HEK293 (cell line): Measurements from ENCODE around the gene RNF224.
A peak's percentile ranks its signal among the peaks of the same experiment; 100 is the strongest.

ENCODE experiments used
- CTCF ChIA-PET: fragments of 350-600 bp; formaldehyde crosslinking; extraction: SDS; loops from one replicate; lab custom pipeline; 2021; ENCODE audit warnings: antibody characterized with exemption; lab: Yijun Ruan, JAX
- POLR2A ChIA-PET: fragments of 300-600 bp; formaldehyde crosslinking; extraction: SDS; loops from one replicate; lab custom pipeline; 2020; ENCODE audit warnings: antibody characterized with exemption, inconsistent platforms; lab: Yijun Ruan, JAX
- H3K27ac ChIP-seq: fragments of 200-500 bp; sonication (Bioruptor generic); 2 replicates; pipeline ENCODE4 v1.5.1; 2014; ENCODE audit warnings: low read depth, low read length, control low read depth, inconsistent platforms; ENCODE audit errors: extremely low read depth
- H3K36me3 ChIP-seq, 2 experiments: fragments of 200-500 bp in 1 of 2; sonication (Bioruptor generic) in 1 of 2; 1 replicate in 1 of 2; 2 replicates in 1 of 2; pipeline ENCODE4 v1.5.1; 2014 to 2017; ENCODE audit warnings: inconsistent platforms in 2 of 2, low read length in 2 of 2; ENCODE audit not compliant: control insufficient read depth in 2 of 2, insufficient read depth in 1 of 2
- H3K4me1 ChIP-seq: fragments of 200-500 bp; sonication (Bioruptor generic); 2 replicates; pipeline ENCODE4 v1.5.1; 2014; ENCODE audit warnings: mild to moderate bottlenecking, low read length, inconsistent platforms; ENCODE audit not compliant: control insufficient read depth, insufficient read depth
- H3K4me3 ChIP-seq: 2 replicates; pipeline ENCODE4 v1.5.1; 2011; ENCODE audit warnings: low read depth, mild to moderate bottlenecking, control low read depth, low read length, moderate library complexity
- H3K9me3 ChIP-seq: fragments of 200-500 bp; sonication (Bioruptor generic); 2 replicates; pipeline ENCODE4 v1.5.1; 2014; ENCODE audit warnings: low read depth, low read length, inconsistent platforms; ENCODE audit not compliant: control insufficient read depth, insufficient read depth
- GLI2 ChIP-seq: fragments of 450-650 bp; formaldehyde crosslinking; IDR thresholded peaks from 2 replicates; pipeline ENCODE4; 2017; ENCODE audit warnings: missing biosample characterization, missing genetic modification characterization, low read depth, borderline replicate concordance
- GLI4 ChIP-seq: fragments of 450-650 bp; formaldehyde crosslinking; IDR thresholded peaks from 2 replicates; pipeline ENCODE4 v1.5.1; 2016; ENCODE audit warnings: missing biosample characterization, missing genetic modification characterization
- GLIS2 ChIP-seq: fragments of 450-650 bp; formaldehyde crosslinking; IDR thresholded peaks from 2 replicates; pipeline ENCODE4 v1.5.1; 2016; ENCODE audit warnings: missing biosample characterization, missing genetic modification characterization
- HIC1 ChIP-seq: fragments of 450-650 bp; formaldehyde crosslinking; IDR thresholded peaks from 2 replicates; pipeline ENCODE4 v1.5.1; 2016; ENCODE audit warnings: missing biosample characterization, missing genetic modification characterization
- OSR2 ChIP-seq: fragments of 450-650 bp; formaldehyde crosslinking; IDR thresholded peaks from 2 replicates; pipeline ENCODE4 v1.5.1; 2016; ENCODE audit warnings: missing biosample characterization, missing genetic modification characterization
- REPIN1 ChIP-seq: fragments of 450-650 bp; formaldehyde crosslinking; IDR thresholded peaks from 2 replicates; pipeline ENCODE4 v1.5.1; 2017; ENCODE audit warnings: missing biosample characterization, missing genetic modification characterization, low read depth
- YY1 ChIP-seq: fragments of 450-650 bp; formaldehyde crosslinking; IDR thresholded peaks from 2 replicates; pipeline ENCODE4 v1.5.1; 2018; ENCODE audit warnings: missing biosample characterization, missing genetic modification characterization
- ZBTB11 ChIP-seq: fragments of 450-650 bp; formaldehyde crosslinking; conservative IDR thresholded peaks from 2 replicates; pipeline ENCODE4 v1.5.1; 2016; ENCODE audit warnings: low read depth, missing biosample characterization, missing genetic modification characterization
- ZBTB17 ChIP-seq: fragments of 450-650 bp; formaldehyde crosslinking; IDR thresholded peaks from 2 replicates; pipeline ENCODE4 v1.5.1; 2016; ENCODE audit warnings: missing biosample characterization, missing genetic modification characterization
- ZBTB48 ChIP-seq: fragments of 450-650 bp; formaldehyde crosslinking; IDR thresholded peaks from 2 replicates; pipeline ENCODE4 v1.5.1; 2016; ENCODE audit warnings: missing biosample characterization, missing genetic modification characterization
- ZFP69B ChIP-seq: fragments of 450-650 bp; formaldehyde crosslinking; IDR thresholded peaks from 2 replicates; pipeline ENCODE4 v1.5.1; 2016; ENCODE audit warnings: missing biosample characterization, missing genetic modification characterization
- ZIC2 ChIP-seq: fragments of 450-650 bp; formaldehyde crosslinking; IDR thresholded peaks from 2 replicates; pipeline ENCODE4 v1.5.1; 2016; ENCODE audit warnings: missing biosample characterization, missing genetic modification characterization
- ZNF18 ChIP-seq: fragments of 450-650 bp; formaldehyde crosslinking; IDR thresholded peaks from 2 replicates; pipeline ENCODE4 v1.5.1; 2016; ENCODE audit warnings: missing biosample characterization, missing genetic modification characterization
- ZNF335 ChIP-seq: fragments of 450-650 bp; formaldehyde crosslinking; conservative IDR thresholded peaks from 2 replicates; pipeline ENCODE4 v1.5.1; 2016; ENCODE audit warnings: missing biosample characterization, missing genetic modification characterization
- ZNF404 ChIP-seq: fragments of 450-650 bp; formaldehyde crosslinking; IDR thresholded peaks from 2 replicates; pipeline ENCODE4 v1.5.1; 2017; ENCODE audit warnings: missing biosample characterization, missing genetic modification characterization
- ZNF560 ChIP-seq: fragments of 450-650 bp; formaldehyde crosslinking; IDR thresholded peaks from 2 replicates; pipeline ENCODE4 v1.5.1; 2017; ENCODE audit warnings: missing biosample characterization, missing genetic modification characterization, borderline replicate concordance
- ZNF561 ChIP-seq: fragments of 450-650 bp; IDR thresholded peaks from 2 replicates; pipeline ENCODE4 v1.5.1; 2018; ENCODE audit warnings: missing biosample characterization, missing genetic modification characterization, borderline replicate concordance
- ZNF580 ChIP-seq: fragments of 450-650 bp; formaldehyde crosslinking; IDR thresholded peaks from 2 replicates; pipeline ENCODE4 v1.5.1; 2016; ENCODE audit warnings: missing biosample characterization, missing genetic modification characterization
- ZNF692 ChIP-seq: fragments of 450-650 bp; formaldehyde crosslinking; IDR thresholded peaks from 2 replicates; pipeline ENCODE4 v1.5.1; 2016; ENCODE audit warnings: missing biosample characterization, missing genetic modification characterization
- ZNF76 ChIP-seq: fragments of 450-650 bp; formaldehyde crosslinking; IDR thresholded peaks from 2 replicates; pipeline ENCODE4; 2016; ENCODE audit warnings: low read depth, missing biosample characterization, missing genetic modification characterization, borderline replicate concordance
- ZNF776 ChIP-seq: fragments of 450-650 bp; formaldehyde crosslinking; IDR thresholded peaks from 2 replicates; pipeline ENCODE4 v1.5.0; 2017; ENCODE audit warnings: missing biosample characterization, missing genetic modification characterization, borderline replicate concordance
- ZNF837 ChIP-seq: fragments of 450-650 bp; formaldehyde crosslinking; IDR thresholded peaks from 2 replicates; pipeline ENCODE4 v1.5.1; 2016; ENCODE audit warnings: missing biosample characterization, missing genetic modification characterization

Gene RNF224

GRCh38 chr9:137225699-137226331 is 1.5 kb upstream of the RNF224 start:
- Histone ChIP-seq H3K4me3 (no peak overlapping the region), H3K4me1 (peaks cover 4% of the 10 kb centered on the region), H3K27ac (no peak overlapping the region), H3K36me3 (no peaks in the 10 kb centered on the region), H3K9me3 (no peaks in the 10 kb centered on the region)
- CTCF ChIA-PET = interaction anchor here (0.7 to 6.7 kb wide), 13 partner anchors 9 to 438 kb away, joined by 3 to 69 read pairs (median 9); partner anchors contain the start of genes ABCA2, MAN1B1, NPDC1 and SAPCD2
- TF ChIP-seq GLI4 (no peak), HIC1 (tag by site-specific recombination) (peak; percentile 63), YY1 (tag by site-specific recombination) (no peak), ZBTB48 (no peak), ZNF335 (peak; percentile 71), ZNF692 (tag by site-specific recombination) (no peak), ZNF76 (tag by site-specific recombination) (no peak), ZBTB11 (tag by site-specific recombination) (no peak), ZNF560 (no peak), ZIC2 (tag by site-specific recombination) (no peak), ZBTB17 (no peak), ZNF776 (tag by site-specific recombination) (no peak), ZNF837 (tag by site-specific recombination) (no peak), REPIN1 (tag by site-specific recombination) (no peak), ZNF404 (tag by site-specific recombination) (no peak), OSR2 (tag by site-specific recombination) (peak; percentile 13; the same call in 1 of the 2 replicates), ZFP69B (tag by site-specific recombination) (no peak), ZNF561 (tag by site-specific recombination) (no peak), ZNF18 (no peak), ZNF580 (tag by site-specific recombination) (no peak), GLIS2 (tag by site-specific recombination) (peak; percentile 19; the same call in 1 of the 2 replicates), GLI2 (tag by site-specific recombination) (no peak)
- POLR2A ChIA-PET = interaction anchor here (2.1 to 17.2 kb wide), 4 partner anchors 15 to 96 kb away, joined by 11 to 304 read pairs (median 122); partner anchors contain the start of genes ANAPC2, NDOR1, SSNA1 and TMEM203
